Keratinocyte (primary cell): ENCODE data around the gene TRH.

ENCODE experiments used
- EZH2 ChIP-seq: IDR thresholded peaks from one replicate; pipeline ENCODE4 v1.6.1; 2012; ENCODE audit warnings: inconsistent platforms, mild to moderate bottlenecking, low read length, moderate library complexity
- TF ChIP-seq, protein P1 (sequence below), 3 experiments: IDR thresholded peaks in 1 of 3; conservative IDR thresholded peaks in 1 of 3; optimal IDR thresholded peaks in 1 of 3; 2 replicates in 2 of 3; 3 replicates in 1 of 3; pipeline versions ENCODE3 to v1.5.1; 2011; ENCODE audit warnings: low read length in 3 of 3, mild to moderate bottlenecking in 3 of 3, moderate library complexity in 2 of 3, control low read depth in 1 of 3, inconsistent platforms in 1 of 3; ENCODE audit not compliant: insufficient read depth in 2 of 3; ENCODE audit errors: extremely low read depth in 1 of 3

DNA sequence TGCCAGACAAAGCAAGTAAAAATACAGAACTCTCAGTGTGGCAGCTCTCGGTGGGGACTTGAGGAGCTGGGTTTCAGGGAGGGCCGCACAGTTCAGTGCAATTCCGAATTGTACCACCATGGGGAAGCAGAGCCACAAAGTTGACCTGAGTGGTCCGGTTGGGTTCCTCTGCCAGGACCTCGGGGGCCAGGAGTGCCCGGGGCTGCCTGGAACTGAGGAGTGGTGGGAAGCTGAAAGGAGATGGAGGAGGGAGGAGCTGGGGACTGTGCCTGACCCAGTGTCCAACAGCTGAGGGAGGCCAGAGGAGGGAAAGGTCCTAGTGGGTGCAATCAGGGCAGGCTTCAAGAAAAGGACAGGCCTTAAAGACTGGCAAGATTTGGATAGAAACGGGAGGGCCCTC is 32.2 kb upstream of the TRH start:
- TF ChIP-seq, protein P1, sequence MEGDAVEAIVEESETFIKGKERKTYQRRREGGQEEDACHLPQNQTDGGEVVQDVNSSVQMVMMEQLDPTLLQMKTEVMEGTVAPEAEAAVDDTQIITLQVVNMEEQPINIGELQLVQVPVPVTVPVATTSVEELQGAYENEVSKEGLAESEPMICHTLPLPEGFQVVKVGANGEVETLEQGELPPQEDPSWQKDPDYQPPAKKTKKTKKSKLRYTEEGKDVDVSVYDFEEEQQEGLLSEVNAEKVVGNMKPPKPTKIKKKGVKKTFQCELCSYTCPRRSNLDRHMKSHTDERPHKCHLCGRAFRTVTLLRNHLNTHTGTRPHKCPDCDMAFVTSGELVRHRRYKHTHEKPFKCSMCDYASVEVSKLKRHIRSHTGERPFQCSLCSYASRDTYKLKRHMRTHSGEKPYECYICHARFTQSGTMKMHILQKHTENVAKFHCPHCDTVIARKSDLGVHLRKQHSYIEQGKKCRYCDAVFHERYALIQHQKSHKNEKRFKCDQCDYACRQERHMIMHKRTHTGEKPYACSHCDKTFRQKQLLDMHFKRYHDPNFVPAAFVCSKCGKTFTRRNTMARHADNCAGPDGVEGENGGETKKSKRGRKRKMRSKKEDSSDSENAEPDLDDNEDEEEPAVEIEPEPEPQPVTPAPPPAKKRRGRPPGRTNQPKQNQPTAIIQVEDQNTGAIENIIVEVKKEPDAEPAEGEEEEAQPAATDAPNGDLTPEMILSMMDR (optimal IDR thresholded peaks at IDR 0.05 in 1 of 3, IDR thresholded peaks at IDR 0.05 in 1 of 3, conservative IDR thresholded peaks at IDR 0.05 in 1 of 3; ENCODE audit: extremely low read depth in 1 of 3, insufficient read depth in 2 of 3, low read length in 3 of 3), result peak; percentile 68 to 79 (median 73)
- TF ChIP-seq EZH2, result no peak
